Nucleus accumbens (tissue), 56 donors: ENCODE results near the gene EFCAB6.
A peak's percentile ranks its signal among the peaks of the same experiment; 100 is the strongest.

ENCODE experiments used
- DNase-seq, 56 donors: peaks; one replicate each; lab custom pipeline; 2025; lab: John Stamatoyannopoulos, UW

Gene EFCAB6

DNA sequence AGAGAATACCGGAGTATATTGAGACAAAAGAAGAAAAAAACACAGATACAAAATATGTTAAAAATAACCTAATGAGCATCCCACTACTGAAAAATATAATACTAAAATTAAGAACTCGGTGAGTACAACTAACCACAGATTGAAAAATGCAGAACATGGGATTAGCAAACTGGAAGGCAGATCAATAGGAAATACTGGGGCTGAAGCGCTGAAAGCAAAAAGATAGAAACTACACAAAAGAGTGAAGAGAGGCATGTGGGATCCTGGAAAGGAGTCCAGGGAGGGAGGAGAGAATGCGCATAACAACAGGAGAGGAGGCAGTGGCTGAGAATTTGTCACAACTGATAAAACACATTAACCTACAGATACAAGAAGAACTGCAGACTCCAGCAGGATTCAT, 159.3 kb downstream of the EFCAB6 start:
- no peak for DNase-seq

DNA sequence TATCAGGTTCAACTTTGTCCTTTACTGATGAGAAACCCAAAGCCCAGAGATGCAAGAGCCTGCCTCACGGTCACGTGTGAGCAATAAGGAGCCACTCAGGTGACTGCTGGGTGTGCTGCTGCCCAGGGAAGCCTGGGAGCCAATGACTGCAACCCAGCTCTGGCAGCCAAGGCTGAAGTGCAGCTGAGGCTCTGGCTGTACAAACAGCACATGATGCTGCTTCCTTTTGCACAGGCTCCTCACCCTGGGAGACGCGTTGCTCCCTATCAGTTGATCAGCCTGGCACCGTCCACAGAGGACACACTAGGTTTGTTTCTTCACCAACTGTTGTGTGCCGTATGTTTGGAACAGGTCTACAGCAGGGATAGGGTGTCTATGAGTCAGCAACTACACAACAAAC, 168.7 kb downstream of the EFCAB6 start:
- peak in 28 of 56 donors; percentile 4 to 52 (median 16) for DNase-seq

GRCh38 chr22:43642319-43643206, 169.5 kb downstream of the EFCAB6 start:
- DNase-seq: no peak

DNA sequence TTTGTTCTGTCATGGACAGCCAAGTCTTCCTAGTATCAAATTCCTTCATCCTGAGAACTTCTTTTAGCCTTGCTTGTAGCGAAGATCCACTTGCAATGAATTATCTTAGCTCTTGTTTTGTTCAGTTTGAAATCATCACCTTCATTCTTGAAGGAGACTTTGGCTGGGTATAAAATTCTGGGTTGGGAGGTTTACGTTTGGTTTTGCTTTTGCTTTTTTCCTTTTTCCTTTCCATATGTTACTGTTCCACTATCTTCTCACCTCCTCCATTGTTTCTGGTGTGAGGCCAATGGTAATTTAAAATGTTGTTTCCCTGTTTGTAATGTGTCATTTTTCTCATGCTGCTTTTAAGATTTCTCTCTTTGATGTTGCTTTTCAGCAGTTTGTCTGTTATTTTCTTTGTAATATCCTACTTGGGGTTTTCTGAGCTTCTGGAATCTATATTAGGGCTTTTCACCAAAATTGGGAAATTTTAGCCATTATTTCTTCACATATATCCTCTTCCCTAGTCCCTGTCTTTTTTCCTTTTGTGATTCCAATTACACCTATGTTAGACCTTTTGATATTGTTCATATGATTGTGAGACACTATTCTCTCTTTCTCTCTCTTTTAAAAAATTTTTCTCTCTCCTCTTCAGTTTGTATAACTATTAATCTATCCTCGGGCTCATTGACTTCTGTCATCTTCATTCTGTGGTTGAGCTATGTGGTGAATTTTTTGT, 172.7 kb downstream of the EFCAB6 start:
- no peak for DNase-seq

GRCh38 chr22:43637275-43638260, 174.5 kb downstream of the EFCAB6 start:
- no peak for DNase-seq

- DNase-seq: no peak
Measured at GRCh38 chr22:43636086-43636485, 176.0 kb downstream of the EFCAB6 start.

- no peak for DNase-seq
Measured at GRCh38 chr22:43635101-43635500, 177.0 kb downstream of the EFCAB6 start.

DNA sequence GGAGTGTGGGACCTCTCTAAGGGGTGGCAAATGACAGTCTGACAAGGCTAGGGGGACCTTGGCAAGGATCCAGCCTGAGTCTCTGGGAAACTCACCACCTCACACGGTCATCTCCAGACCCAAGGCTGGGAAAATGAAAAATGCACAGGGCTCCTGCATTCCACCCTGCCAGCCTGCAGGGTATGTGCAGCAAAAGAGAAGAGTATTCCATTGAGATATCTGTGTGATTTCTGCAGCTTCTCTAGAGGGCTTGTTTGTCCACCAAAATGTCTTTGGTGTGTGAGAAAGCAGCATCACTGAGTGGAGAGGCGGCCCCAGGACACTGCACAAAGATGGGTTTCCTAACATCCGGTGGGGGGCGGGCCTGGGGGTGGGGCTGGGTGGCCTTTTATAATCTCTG, 177.8 kb downstream of the EFCAB6 start:
- DNase-seq: no peak

- no peak for DNase-seq
Measured at GRCh38 chr22:43633631-43634285, 178.3 kb downstream of the EFCAB6 start.

- DNase-seq: no peak
Measured at GRCh38 chr22:43631846-43632245, 180.3 kb downstream of the EFCAB6 start.

GRCh38 chr22:43631201-43631600, 180.9 kb downstream of the EFCAB6 start:
- no peak for DNase-seq

GRCh38 chr22:43630451-43630850, 181.7 kb downstream of the EFCAB6 start:
- DNase-seq: no peak

DNA sequence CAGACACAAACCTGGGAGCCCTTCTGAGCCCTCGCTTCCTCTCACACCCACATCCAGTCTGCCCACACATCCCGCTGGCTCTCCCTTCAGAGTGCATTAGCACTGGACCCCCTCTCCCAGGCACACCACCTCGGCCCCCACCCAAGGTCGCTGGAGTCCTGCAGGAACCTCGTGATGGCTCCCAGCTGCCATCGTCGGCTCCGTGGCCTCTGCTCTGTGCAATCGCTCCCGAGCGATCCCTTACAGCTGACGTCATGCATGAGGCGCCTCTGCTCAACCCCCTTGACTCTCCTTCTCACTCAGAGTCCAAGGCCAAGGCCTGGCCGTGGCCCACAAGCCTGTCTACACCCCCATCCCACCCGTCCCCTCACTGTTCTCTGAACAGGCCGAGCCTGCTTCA, 183.9 kb downstream of the EFCAB6 start:
- no peak for DNase-seq

GRCh38 chr22:43627485-43628213, 184.5 kb downstream of the EFCAB6 start:
- DNase-seq: no peak

- no peak for DNase-seq
Measured at GRCh38 chr22:43625242-43625641, 186.9 kb downstream of the EFCAB6 start.

DNA sequence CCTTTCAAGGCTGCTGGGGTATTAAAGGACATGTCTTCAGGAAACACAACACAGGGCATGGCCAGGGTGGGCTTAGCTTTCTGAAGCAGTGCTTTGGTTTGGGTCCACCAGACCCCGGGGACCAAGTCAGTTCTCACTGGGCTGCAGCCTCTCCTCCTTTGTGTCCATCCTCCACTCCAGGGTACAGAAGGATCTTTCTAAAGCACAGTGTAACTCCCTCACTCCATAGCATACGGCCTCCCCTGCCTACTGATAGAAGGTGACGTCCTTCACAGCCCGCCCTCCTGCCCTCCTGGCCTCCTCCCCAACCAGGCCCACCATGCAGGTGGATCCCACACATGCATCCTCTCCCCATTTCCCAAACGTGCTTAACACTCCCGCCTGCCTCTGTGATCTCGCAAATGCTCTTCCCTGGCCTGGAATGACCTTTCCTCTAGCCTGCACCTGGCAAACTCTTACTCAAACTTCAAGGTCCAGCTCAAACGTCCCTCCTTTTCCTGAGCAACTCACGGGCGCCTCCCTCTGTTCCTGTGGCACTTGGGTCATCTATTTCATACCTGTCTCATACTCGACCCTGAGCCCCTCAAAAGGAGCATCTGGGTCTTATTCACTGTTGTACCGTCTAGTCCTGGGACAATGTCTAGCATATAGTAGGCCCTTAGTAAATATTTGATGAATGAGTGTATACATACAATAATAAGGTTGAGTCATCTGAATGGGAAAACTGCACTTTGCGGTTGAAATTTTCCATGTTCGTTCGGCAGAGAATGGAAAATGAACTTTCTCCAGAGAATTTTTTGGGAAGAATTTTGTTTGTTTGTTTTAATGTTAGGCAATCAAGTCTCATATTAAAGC, 187.7 kb downstream of the EFCAB6 start:
- DNase-seq: no peak

GRCh38 chr22:43622886-43623285, 189.2 kb downstream of the EFCAB6 start:
- DNase-seq: no peak

DNA sequence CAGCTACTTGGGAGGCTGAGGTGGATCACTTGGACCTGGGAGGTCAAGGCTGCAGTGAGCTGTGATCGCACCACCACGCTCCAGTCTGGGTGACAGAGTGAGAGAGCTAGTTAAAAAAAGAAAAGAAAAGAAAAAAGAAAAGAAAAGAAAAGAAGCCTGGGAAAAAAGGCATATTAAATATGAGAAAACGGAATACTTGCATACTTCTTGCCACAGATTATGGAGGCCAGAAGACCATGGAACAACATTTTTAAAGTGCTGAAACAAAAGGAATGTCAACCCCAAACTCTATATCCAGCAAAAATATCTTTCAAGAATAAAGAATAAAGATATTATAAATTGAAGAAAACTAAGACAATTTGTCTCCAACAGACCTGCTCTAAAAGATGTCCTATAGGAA, 191.9 kb downstream of the EFCAB6 start:
- no peak for DNase-seq
